Omental fat pad (tissue), 4 donors: ENCODE data around the gene NOP53. TPM values are rescaled to one million over a fixed set of nuclear protein-coding genes. Genes with fewer than 3 reads are reported as not detected.

Experiments
- ATAC-seq: fragments of 150-250 bp; one replicate; pipeline ENCODE4 v1.9.1; 2016; ENCODE audit warnings: mild to moderate bottlenecking, moderate library complexity; ENCODE audit not compliant: low FRiP score
- DNase-seq: peaks from one replicate; pipeline ENCODE4 v3.0.0-alpha.2; 2019; ENCODE audit warnings: low spot score
- total RNA-seq, 4 donors: library from RNA; depleted of rRNA; stranded (reverse); fragments of >200 nt; gene quantifications; one replicate each; pipeline ENCODE4 v1.1.0, GENCODE V29; 2016
- TF ChIP-seq, protein P1 (sequence below), 3 donors: fragments of 450-650 bp; IDR thresholded peaks; one replicate each; pipeline ENCODE4 v1.5.1; 2016 to 2017; ENCODE audit warnings: antibody characterized with exemption in 3 of 3, mild to moderate bottlenecking in 3 of 3, moderate library complexity in 2 of 3

The NOP53 gene
- total RNA-seq, 4 donors from 2014 or later, result 212 to 267 (median 232) TPM

DNA sequence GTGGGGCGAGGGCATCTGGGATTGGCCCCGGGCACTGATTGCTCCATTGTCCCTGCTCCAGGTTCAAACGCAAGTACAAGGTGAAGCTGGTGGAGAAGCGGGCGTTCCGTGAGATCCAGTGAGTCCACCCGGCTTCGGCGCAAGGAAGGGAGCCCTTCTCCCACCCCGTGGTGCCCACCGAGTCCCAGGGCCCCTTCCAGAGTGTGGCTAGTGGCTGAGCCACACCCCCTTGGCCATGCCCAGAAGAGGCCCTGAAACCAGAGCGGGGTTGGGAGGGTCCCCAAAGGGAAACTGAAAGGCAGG is 11.2 kb downstream of the NOP53 start:
- TF ChIP-seq, protein P1, sequence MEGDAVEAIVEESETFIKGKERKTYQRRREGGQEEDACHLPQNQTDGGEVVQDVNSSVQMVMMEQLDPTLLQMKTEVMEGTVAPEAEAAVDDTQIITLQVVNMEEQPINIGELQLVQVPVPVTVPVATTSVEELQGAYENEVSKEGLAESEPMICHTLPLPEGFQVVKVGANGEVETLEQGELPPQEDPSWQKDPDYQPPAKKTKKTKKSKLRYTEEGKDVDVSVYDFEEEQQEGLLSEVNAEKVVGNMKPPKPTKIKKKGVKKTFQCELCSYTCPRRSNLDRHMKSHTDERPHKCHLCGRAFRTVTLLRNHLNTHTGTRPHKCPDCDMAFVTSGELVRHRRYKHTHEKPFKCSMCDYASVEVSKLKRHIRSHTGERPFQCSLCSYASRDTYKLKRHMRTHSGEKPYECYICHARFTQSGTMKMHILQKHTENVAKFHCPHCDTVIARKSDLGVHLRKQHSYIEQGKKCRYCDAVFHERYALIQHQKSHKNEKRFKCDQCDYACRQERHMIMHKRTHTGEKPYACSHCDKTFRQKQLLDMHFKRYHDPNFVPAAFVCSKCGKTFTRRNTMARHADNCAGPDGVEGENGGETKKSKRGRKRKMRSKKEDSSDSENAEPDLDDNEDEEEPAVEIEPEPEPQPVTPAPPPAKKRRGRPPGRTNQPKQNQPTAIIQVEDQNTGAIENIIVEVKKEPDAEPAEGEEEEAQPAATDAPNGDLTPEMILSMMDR (IDR thresholded peaks at IDR 0.05), result no peak
- DNase-seq, result no peak
- no peak for ATAC-seq

DNA sequence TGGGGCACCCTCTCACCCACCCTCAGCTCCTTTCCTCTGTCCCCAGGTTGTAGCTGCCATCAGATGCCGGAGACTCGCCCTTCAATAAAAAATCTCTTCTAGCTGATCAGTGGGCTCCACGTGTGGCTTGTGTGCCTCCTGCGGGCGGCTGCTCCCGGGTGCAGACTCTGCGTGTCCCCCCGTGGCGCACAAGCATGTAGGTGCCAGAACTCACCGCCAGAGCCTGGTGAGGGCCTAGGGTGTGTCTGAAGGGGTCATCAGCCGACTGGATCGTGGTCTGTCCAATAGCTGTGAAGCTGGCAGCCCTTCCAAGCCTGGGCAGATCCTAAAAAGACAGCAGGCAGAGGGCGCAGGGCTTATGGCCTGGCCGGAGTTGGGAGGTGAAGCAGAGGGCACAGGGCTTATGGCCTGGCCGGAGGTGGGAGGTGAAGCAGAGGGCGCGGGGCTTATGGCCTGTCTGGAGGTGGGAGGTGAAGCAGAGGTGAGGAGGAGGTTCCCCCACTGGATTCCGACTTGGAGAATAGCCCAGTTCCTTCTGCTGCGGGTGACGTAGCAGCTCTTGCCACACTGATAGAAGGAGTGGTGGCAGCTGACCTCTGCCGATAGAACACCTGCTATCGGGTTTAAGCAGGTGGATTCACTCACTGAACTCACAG is 11.7 kb downstream of the NOP53 start:
- TF ChIP-seq, protein P1 (IDR thresholded peaks at IDR 0.05), result no peak
- ATAC-seq, result no peak

DNA sequence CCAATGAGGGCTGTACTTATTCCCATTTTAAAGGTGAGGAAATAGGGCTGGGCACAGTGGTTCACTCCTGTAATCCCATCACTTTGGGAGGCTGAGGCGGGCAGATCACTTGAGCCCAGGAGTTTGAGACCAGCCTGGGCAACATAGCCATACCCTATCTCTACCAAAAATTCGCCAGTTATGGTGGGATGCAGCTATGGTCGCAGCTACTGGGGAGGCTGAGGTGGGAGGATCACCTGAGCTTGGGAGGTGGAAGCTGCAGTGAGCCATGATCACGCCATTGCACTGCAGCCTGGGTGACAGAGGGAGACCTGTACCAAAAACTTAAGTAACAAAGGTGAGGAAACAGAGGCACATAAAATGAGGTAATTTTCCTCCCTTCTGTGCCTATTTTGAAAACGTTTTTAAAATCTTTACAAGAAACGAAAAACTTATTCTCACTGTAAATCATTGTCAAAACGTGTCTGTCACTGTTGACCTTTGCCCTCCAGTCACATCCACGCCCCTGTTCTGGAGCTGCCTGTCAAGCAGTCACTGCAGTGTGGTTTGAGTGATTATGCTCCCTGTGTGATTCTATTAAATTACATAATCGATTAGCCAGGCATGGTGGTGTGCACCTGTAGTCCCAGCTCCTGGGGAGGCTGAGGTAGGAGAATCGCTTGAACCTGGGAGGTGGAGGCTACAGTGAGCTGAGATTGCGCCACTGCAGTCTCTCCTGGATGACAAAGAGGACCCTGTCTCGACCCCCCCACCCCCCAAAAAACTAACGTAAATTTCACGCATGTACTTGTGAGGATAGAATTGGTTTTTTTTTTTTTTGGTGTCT is 12.5 kb downstream of the NOP53 start:
- no peak for DNase-seq
- TF ChIP-seq, protein P1 (IDR thresholded peaks at IDR 0.05), result no peak
- ATAC-seq, result no peak

More for the DNA sequence above, 11.7 kb downstream of the NOP53 start:
- no peak for DNase-seq

DNA sequence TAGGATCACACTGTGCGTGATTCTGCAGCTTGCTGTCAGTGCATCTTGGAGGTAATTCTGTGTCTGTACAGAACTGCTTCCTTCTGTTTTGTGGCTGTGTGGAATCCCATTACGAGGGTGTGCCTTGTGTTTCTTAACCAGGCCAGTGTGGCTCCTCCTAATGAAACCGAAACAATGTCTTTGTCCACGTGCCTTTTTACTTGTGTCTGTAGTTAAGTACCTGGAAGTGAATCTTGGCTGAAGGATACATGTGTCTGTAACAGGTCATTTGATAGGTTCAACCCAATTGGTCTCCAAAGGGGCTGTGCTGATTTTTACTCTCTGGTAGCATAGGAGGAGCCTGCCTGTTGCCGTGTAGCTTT is 13.1 kb downstream of the NOP53 start:
- DNase-seq, result no peak
- TF ChIP-seq, protein P1 (IDR thresholded peaks at IDR 0.05), result no peak
- no peak for ATAC-seq

DNA sequence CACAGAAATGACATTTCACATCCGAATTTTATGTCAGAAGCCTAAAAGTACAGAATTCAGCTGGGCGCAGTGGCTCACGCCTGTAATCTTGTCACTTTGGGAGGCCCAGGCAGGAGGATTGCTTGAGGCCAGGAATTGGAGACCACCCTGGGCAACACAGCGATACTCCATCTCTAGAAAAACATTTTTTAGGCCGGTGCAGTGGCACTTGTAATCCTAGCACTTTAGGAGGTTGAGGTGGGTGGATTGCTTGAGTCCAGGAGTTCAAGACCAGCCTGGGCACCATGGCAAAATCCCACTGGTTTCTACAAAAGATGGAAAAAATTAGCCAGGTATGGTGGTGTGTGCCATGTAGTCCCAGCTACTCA is 15.3 kb downstream of the NOP53 start:
- ATAC-seq, result no peak
- DNase-seq, result no peak
- TF ChIP-seq, protein P1 (IDR thresholded peaks at IDR 0.05), result no peak

DNA sequence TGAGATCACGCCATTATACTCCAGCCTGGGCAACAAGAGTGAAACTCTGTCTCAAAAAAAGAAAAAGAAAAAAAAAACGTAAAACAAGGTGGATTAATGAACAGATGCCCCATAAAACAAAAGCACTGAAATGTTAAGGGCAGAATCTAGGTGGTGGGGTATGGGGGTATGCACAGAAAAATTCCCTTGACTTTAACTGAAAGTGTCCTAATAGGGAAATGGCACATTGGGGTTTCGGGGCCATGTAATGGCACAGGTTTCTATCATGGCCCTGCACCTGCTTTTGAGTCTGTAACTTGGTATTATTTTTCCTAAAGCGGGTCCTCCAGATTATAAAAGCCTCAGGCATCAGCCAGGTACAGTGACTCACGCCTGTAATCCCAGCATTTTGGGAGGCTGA is 16.2 kb downstream of the NOP53 start:
- ATAC-seq (no peak), DNase-seq (no peak)
- TF ChIP-seq, protein P1 (IDR thresholded peaks at IDR 0.05), result no peak

DNA sequence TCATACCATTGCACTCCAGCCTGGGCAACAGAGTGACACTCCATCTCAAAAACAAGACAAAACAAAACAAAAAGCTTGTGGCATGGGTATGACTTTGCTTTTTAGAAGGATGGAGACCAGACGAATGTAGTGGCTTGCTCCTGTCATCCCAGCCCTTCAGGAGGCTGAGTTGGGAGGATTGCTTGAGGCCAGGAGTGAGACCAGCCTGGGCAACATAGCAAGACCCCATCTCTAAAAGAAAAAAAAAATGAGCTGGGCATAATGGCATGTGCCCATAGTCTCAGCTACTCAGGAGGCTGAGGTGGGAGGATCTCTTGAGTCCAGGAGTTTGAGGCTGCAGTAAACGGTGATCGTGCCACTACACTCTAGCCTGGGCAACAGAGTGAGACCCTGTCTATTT is 16.8 kb downstream of the NOP53 start:
- ATAC-seq (no peak), DNase-seq (no peak)
- TF ChIP-seq, protein P1 (IDR thresholded peaks at IDR 0.05), result no peak
